ENCODE results near the gene ACACB. TPM values are rescaled to one million over a fixed set of nuclear protein-coding genes. Genes with fewer than 3 reads are reported as not detected.

ACACB gene
- total RNA-seq, 1 experiment from 2014 or later: 26.2 TPM

- H3K27me3 Mint-ChIP-seq (ENCODE audit: insufficient read depth, unreplicated experiment): no peaks in the 10 kb centered on the region
- ChIA-PET POLR2A (no interaction called here), CTCF (no interaction called here)
- no peak for DNase-seq
- H3K27ac Mint-ChIP-seq (ENCODE audit: unreplicated experiment): no peak overlapping the region
- H3K9me3 Mint-ChIP-seq (ENCODE audit: unreplicated experiment): no peaks in the 10 kb centered on the region
- H3K36me3 Mint-ChIP-seq (ENCODE audit: insufficient read depth, unreplicated experiment): peaks cover 5% of the 10 kb centered on the region
- no peak overlapping the region for H3K4me3 Mint-ChIP-seq (ENCODE audit: unreplicated experiment)
- no peak for TF ChIP-seq CTCF (IDR thresholded peaks at IDR 0.05; ENCODE audit: insufficient read depth in 1 of 2, low read depth in 1 of 2, low read length in 1 of 2, severe bottlenecking in 1 of 2, unreplicated experiment in 1 of 2)
- intact Hi-C loops (cut with micrococcal nuclease; ENCODE audit: unreplicated experiment): no loop called here
- H3K9me3 ChIP-seq: no peaks in the 10 kb centered on the region
- BruUV-seq (replicated peaks): no TSS peak
- no peaks in the 10 kb centered on the region for H3K27me3 ChIP-seq (replicated peaks; ENCODE audit: control insufficient read depth, insufficient read depth, low read length)
- H3K4me3 ChIP-seq (ENCODE audit: low read depth, low read length): no peak overlapping the region
- H3K36me3 ChIP-seq (ENCODE audit: control insufficient read depth, insufficient read depth, low read length): no peaks in the 10 kb centered on the region; the same call in 1 of the 2 replicates
- H3K4me1 ChIP-seq: no peaks in the 10 kb centered on the region
- no peaks in the 10 kb centered on the region for H3K4me1 Mint-ChIP-seq (ENCODE audit: low read depth, unreplicated experiment)
These were observed 44.5 kb downstream of the ACACB start for GRCh38 chr12:109160873-109161272.

- no TSS peak for BruUV-seq (replicated peaks)
- no peaks in the 10 kb centered on the region for H3K27me3 ChIP-seq (replicated peaks; ENCODE audit: control insufficient read depth, insufficient read depth, low read length)
- intact Hi-C loops (cut with micrococcal nuclease; ENCODE audit: unreplicated experiment): no loop called here
- no peak for DNase-seq
- H3K4me3 ChIP-seq (ENCODE audit: low read depth, low read length): no peak overlapping the region
- Mint-ChIP-seq H3K36me3 (ENCODE audit: insufficient read depth, unreplicated experiment) (peaks cover 5% of the 10 kb centered on the region), H3K4me1 (ENCODE audit: low read depth, unreplicated experiment) (no peaks in the 10 kb centered on the region), H3K27ac (ENCODE audit: unreplicated experiment) (no peak overlapping the region), H3K4me3 (ENCODE audit: unreplicated experiment) (no peak overlapping the region), H3K27me3 (ENCODE audit: insufficient read depth, unreplicated experiment) (no peaks in the 10 kb centered on the region), H3K9me3 (ENCODE audit: unreplicated experiment) (no peaks in the 10 kb centered on the region)
- no peaks in the 10 kb centered on the region for H3K4me1 ChIP-seq
- CTCF ChIA-PET: no interaction called here
- POLR2A ChIA-PET: no interaction called here
- no peak for TF ChIP-seq CTCF (IDR thresholded peaks at IDR 0.05; ENCODE audit: insufficient read depth in 1 of 2, low read depth in 1 of 2, low read length in 1 of 2, severe bottlenecking in 1 of 2, unreplicated experiment in 1 of 2)
- no peaks in the 10 kb centered on the region for H3K9me3 ChIP-seq
- no peaks in the 10 kb centered on the region; the same call in 1 of the 2 replicates for H3K36me3 ChIP-seq (ENCODE audit: control insufficient read depth, insufficient read depth, low read length)
These were observed 46.2 kb downstream of the ACACB start for GRCh38 chr12:109162551-109162950.

GRCh38 chr12:109163167-109163566 lies 46.8 kb downstream of the ACACB start:
- CTCF ChIA-PET: no interaction called here
- intact Hi-C loops (cut with micrococcal nuclease; ENCODE audit: unreplicated experiment): no loop called here

More at GRCh38 chr12:109163167-109163566, 46.8 kb downstream of the ACACB start:
- no peak for TF ChIP-seq CTCF (IDR thresholded peaks at IDR 0.05; ENCODE audit: insufficient read depth in 1 of 2, low read depth in 1 of 2, low read length in 1 of 2, severe bottlenecking in 1 of 2, unreplicated experiment in 1 of 2)
- H3K27me3 ChIP-seq (replicated peaks; ENCODE audit: control insufficient read depth, insufficient read depth, low read length): no peaks in the 10 kb centered on the region
- Mint-ChIP-seq H3K9me3 (ENCODE audit: unreplicated experiment) (no peaks in the 10 kb centered on the region), H3K4me3 (ENCODE audit: unreplicated experiment) (no peak overlapping the region), H3K27me3 (ENCODE audit: insufficient read depth, unreplicated experiment) (no peaks in the 10 kb centered on the region), H3K4me1 (ENCODE audit: low read depth, unreplicated experiment) (no peaks in the 10 kb centered on the region), H3K36me3 (ENCODE audit: insufficient read depth, unreplicated experiment) (peaks cover 5% of the 10 kb centered on the region), H3K27ac (ENCODE audit: unreplicated experiment) (no peak overlapping the region)
- no peaks in the 10 kb centered on the region; the same call in 1 of the 2 replicates for H3K36me3 ChIP-seq (ENCODE audit: control insufficient read depth, insufficient read depth, low read length)
- POLR2A ChIA-PET: no interaction called here
- H3K4me3 ChIP-seq (ENCODE audit: low read depth, low read length): no peak overlapping the region
- BruUV-seq (replicated peaks): no TSS peak
- no peak for DNase-seq
- no peaks in the 10 kb centered on the region for H3K9me3 ChIP-seq
- H3K4me1 ChIP-seq: no peaks in the 10 kb centered on the region
